ENCODE data around the gene DSCAML1.

DSCAML1 gene

GRCh38 chr11:117481885-117482284, 315.1 kb downstream of the DSCAML1 start:
- DNase-seq: no peak

- no peak for DNase-seq
Measured at GRCh38 chr11:117481036-117481435, 316.0 kb downstream of the DSCAML1 start.

GRCh38 chr11:117480221-117480620, 316.8 kb downstream of the DSCAML1 start:
- DNase-seq: no peak

GRCh38 chr11:117479372-117479771, 317.6 kb downstream of the DSCAML1 start:
- DNase-seq: no peak

GRCh38 chr11:117478926-117479325, 318.1 kb downstream of the DSCAML1 start:
- no peak for DNase-seq

- no peak for DNase-seq
Measured at GRCh38 chr11:117478126-117478860, 318.7 kb downstream of the DSCAML1 start.

- DNase-seq: no peak
Measured at GRCh38 chr11:117477721-117478120, 319.3 kb downstream of the DSCAML1 start.

GRCh38 chr11:117476531-117477142, 320.4 kb downstream of the DSCAML1 start:
- DNase-seq: no peak

GRCh38 chr11:117475716-117476530, 321.1 kb downstream of the DSCAML1 start:
- DNase-seq: no peak

- DNase-seq: no peak
Measured at GRCh38 chr11:117473481-117474091, 323.4 kb downstream of the DSCAML1 start.

GRCh38 chr11:117471776-117472175, 325.2 kb downstream of the DSCAML1 start:
- DNase-seq: no peak

- no peak for DNase-seq
Measured at GRCh38 chr11:117470576-117470975, 326.4 kb downstream of the DSCAML1 start.

GRCh38 chr11:117468888-117469287, 328.1 kb downstream of the DSCAML1 start:
- DNase-seq: no peak

- DNase-seq: no peak
Measured at GRCh38 chr11:117467770-117468169, 329.2 kb downstream of the DSCAML1 start.

- DNase-seq: no peak
Measured at GRCh38 chr11:117466966-117467365, 330.1 kb downstream of the DSCAML1 start.

GRCh38 chr11:117465236-117465997, 331.6 kb downstream of the DSCAML1 start:
- no peak for DNase-seq

- no peak for DNase-seq
Measured at GRCh38 chr11:117464778-117465177, 332.2 kb downstream of the DSCAML1 start.

GRCh38 chr11:117462864-117463247, 334.2 kb downstream of the DSCAML1 start:
- DNase-seq: no peak

- DNase-seq: no peak
Measured at GRCh38 chr11:117462183-117462863, 334.7 kb downstream of the DSCAML1 start.

GRCh38 chr11:117461396-117462182, 335.4 kb downstream of the DSCAML1 start:
- DNase-seq: no peak

- DNase-seq: no peak
Measured at GRCh38 chr11:117459979-117460300, 337.1 kb downstream of the DSCAML1 start.
